ENCODE measurements around the gene AK1.

- TF ChIP-seq POLR2A (IDR thresholded peaks at IDR 0.05), result no peak
- TF ChIP-seq, protein P1, sequence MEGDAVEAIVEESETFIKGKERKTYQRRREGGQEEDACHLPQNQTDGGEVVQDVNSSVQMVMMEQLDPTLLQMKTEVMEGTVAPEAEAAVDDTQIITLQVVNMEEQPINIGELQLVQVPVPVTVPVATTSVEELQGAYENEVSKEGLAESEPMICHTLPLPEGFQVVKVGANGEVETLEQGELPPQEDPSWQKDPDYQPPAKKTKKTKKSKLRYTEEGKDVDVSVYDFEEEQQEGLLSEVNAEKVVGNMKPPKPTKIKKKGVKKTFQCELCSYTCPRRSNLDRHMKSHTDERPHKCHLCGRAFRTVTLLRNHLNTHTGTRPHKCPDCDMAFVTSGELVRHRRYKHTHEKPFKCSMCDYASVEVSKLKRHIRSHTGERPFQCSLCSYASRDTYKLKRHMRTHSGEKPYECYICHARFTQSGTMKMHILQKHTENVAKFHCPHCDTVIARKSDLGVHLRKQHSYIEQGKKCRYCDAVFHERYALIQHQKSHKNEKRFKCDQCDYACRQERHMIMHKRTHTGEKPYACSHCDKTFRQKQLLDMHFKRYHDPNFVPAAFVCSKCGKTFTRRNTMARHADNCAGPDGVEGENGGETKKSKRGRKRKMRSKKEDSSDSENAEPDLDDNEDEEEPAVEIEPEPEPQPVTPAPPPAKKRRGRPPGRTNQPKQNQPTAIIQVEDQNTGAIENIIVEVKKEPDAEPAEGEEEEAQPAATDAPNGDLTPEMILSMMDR (IDR thresholded peaks at IDR 0.05), result no peak
These were observed 9.9 kb downstream of the AK1 start for GRCh38 chr9:127867356-127868277.

All from tibial nerve (tissue), 3 donors.